Activated CD4-positive, alpha-beta T cell treated with anti-CD3 and anti-CD28 coated beads for 4 hours (primary cell): Measurements from ENCODE around the gene SHROOM3.
"Not testable (repeated sequence)": the region's sequence is repeated elsewhere in the genome, so short reads cannot be mapped to it uniquely, and the experiment has no call there.

Source experiments
- DNase-seq, 2 donors: peaks; one replicate each; pipeline ENCODE4 v3.0.0-alpha.2; 2020

The SHROOM3 gene

GRCh38 chr4:76702440-76703122, 267.6 kb downstream of the SHROOM3 start:
- DNase-seq = no peak

GRCh38 chr4:76703123-76703490, 268.1 kb downstream of the SHROOM3 start:
- no peak for DNase-seq

GRCh38 chr4:76703676-76704075, 268.6 kb downstream of the SHROOM3 start:
- no peak for DNase-seq

- no peak for DNase-seq
Observed at GRCh38 chr4:76704133-76704881, 269.3 kb downstream of the SHROOM3 start.

- no peak for DNase-seq
Observed at GRCh38 chr4:76705472-76705871, 270.4 kb downstream of the SHROOM3 start.

- DNase-seq = no peak
Observed at GRCh38 chr4:76706581-76706980, 271.6 kb downstream of the SHROOM3 start.

GRCh38 chr4:76708971-76709771, 274.1 kb downstream of the SHROOM3 start:
- DNase-seq = no peak

GRCh38 chr4:76709772-76710090, 274.7 kb downstream of the SHROOM3 start:
- no peak for DNase-seq

- no peak for DNase-seq
Observed at GRCh38 chr4:76712564-76712963, 277.5 kb downstream of the SHROOM3 start.

- no peak for DNase-seq
Observed at GRCh38 chr4:76714226-76714625, 279.2 kb downstream of the SHROOM3 start.

GRCh38 chr4:76716020-76716419, 281.0 kb downstream of the SHROOM3 start:
- no peak for DNase-seq

GRCh38 chr4:76716658-76717057, 281.6 kb downstream of the SHROOM3 start:
- no peak for DNase-seq

- DNase-seq = no peak
Observed at GRCh38 chr4:76717431-76717830, 282.4 kb downstream of the SHROOM3 start.

GRCh38 chr4:76718021-76718420, 283.0 kb downstream of the SHROOM3 start:
- no peak for DNase-seq

GRCh38 chr4:76718831-76719230, 283.8 kb downstream of the SHROOM3 start:
- no peak for DNase-seq

GRCh38 chr4:76720121-76720520, 285.1 kb downstream of the SHROOM3 start:
- no peak for DNase-seq

- not testable (repeated sequence) for DNase-seq
Observed at GRCh38 chr4:76722146-76722545, 287.1 kb downstream of the SHROOM3 start.

- DNase-seq = no peak
Observed at GRCh38 chr4:76722838-76723237, 287.8 kb downstream of the SHROOM3 start.

- no peak for DNase-seq
Observed at GRCh38 chr4:76723373-76723772, 288.3 kb downstream of the SHROOM3 start.

- DNase-seq = no peak
Observed at GRCh38 chr4:76723924-76724323, 288.9 kb downstream of the SHROOM3 start.

GRCh38 chr4:76725039-76725438, 290.0 kb downstream of the SHROOM3 start:
- no peak for DNase-seq

- DNase-seq = no peak
Observed at GRCh38 chr4:76726176-76726575, 291.1 kb downstream of the SHROOM3 start.

- no peak for DNase-seq
Observed at GRCh38 chr4:76726631-76727030, 291.6 kb downstream of the SHROOM3 start.

- DNase-seq = not testable (repeated sequence)
Observed at GRCh38 chr4:76727934-76728333, 292.9 kb downstream of the SHROOM3 start.
